Renal cortical epithelial cell (primary cell): ENCODE data around the gene CCIN. TPM values are rescaled to one million over a fixed set of nuclear protein-coding genes. Genes with fewer than 3 reads are reported as not detected.
"Not testable (repeated sequence)": the region's sequence is repeated elsewhere in the genome, so short reads cannot be mapped to it uniquely, and the experiment has no call there.

Experiments
- DNase-seq: peaks from one replicate; pipeline ENCODE4 v3.0.0-alpha.2; 2011; ENCODE audit warnings: low read depth
- total RNA-seq: library from RNA; depleted of rRNA; stranded (reverse); fragments of >200 nt; gene quantifications from 2 replicates; pipeline ENCODE4 v1.2.3, GENCODE V29; 2014

The CCIN gene
- total RNA-seq, 1 donor from 2014 or later = 0.55 TPM

DNA sequence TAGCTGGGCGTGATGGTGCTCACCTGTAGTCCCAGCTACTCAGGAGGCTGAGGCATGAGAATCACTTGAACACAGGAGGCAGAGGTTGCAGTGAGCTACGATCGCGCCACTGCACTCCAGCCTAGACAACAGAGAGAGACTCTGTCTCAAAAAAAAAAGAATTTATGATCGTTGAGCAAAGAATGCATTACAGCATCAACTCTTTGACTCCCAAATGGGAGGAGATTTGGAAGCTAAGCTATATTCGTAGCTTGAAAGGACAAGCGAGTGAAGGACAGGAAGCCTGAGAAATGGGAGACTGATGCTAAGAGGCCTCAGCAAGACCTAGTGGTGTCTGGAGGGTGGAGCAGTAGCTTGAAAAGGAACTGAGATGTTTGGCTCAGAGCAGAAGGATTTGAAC lies 10.3 kb upstream of the CCIN start:
- no peak for DNase-seq

DNA sequence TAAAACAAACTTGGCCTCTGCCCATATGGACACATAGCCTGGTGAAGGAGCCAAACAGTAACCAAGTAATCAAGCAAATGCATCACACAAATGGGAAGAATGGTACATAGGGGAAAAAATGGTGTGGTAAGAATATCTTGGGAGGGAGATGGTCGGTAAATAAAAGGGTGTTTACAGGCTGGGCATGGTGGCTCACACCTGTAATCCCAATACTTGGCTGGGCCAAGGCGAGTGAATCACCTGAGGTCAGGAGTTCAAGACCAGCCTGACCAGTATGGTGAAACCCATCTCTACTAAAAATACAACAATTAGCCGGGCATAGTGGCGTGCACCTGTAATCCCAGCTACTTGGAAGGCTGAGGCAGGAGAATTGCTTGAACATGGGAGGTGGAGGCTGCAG lies 9.7 kb upstream of the CCIN start:
- DNase-seq = not testable (repeated sequence)

DNA sequence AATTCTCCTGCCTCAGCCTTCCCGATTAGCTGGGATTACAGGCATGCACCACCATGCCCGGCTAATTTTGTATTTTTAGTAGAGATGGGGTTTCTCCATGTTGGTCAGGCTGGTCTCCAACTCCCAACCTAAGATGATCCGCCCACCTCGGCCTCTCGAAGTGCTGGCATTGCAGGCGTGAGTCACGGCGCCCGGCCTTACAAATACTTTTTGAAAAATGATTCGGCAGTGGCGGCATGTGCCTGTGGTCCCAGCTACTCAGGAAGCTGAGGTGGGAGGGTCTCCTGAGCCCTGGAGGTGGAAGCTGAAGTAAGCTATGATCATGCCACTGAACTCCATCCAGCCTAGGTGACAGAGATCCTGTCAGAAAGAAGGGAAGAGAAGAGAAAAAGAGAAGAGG lies 9.1 kb upstream of the CCIN start:
- not testable (repeated sequence) for DNase-seq

DNA sequence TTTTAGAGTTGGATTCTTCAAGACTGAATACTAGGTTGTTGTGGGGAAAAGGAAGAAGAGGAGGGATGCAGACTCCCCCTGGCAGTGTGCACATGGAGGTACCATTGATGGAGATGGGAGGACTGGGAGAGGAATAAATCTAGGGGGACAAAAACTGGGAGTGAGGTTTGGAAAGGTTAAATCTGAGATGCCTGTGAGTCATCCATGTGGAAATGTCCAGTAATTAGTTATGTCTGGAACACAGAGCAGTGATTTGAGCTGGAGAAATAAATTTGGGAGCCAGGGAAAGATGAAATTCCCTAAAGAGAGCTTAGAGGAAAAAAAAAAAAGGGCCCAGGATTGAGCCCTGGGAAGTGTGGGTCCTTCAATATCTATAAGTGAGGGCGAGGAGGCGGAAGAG lies 8.0 kb upstream of the CCIN start:
- DNase-seq = no peak

DNA sequence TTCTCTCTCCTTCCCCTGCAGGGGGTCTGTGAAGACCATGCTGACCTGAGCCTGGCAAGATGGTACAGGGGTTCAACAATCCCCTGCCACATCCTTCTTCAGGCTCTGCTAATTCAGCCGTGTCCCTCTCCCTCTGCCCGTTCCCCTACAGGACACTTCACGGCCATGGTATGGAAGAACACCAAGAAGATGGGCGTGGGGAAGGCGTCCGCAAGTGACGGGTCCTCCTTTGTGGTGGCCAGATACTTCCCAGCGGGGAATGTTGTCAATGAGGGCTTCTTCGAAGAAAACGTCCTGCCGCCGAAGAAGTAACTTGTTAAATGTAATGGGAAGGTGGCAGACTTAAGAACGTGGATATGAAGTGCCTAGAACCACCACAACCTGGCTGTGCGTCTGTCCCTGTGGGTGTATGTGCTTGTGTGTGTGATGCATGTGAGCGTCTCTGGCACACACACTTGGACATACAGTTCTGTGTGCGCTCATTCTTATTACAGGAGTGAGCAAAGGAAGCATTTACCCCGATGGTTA lies 6.9 kb upstream of the CCIN start:
- no peak for DNase-seq

DNA sequence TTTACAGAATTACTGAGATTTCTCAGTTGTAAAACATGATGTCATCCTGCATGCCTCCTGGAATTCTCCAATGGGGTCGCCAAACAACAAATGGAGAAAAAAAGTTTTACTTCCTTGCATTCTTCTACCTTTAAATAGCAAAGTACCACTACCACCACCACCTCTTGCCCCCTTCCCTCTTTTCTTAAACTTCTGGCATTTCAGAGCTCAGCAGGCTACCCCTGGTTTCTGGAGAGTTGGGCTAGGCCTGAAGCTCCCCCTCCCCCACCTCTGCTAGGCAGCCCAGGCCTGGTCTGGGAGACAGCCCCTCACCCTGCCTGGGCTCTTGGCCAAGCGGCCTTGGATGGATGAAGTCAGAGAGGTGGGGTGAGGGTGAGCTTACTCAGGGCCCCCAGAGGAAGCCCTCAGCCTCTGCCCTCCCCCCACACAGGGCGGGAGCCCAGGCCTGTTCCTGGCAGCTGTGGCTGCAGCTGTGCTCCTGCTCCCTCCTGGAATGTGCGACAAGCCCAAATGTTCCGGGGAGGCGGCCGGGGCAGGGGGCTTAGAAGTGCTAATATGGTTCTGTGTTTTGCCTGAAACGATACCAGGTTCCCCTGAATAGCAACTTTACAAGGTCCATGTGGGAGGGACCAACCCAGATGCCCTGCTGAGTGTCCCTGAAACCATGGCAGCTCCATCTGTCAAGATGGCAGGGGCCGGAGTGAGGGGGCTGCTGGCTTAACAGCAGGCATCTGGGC lies 6.0 kb upstream of the CCIN start:
- peak; percentile 79 for DNase-seq

DNA sequence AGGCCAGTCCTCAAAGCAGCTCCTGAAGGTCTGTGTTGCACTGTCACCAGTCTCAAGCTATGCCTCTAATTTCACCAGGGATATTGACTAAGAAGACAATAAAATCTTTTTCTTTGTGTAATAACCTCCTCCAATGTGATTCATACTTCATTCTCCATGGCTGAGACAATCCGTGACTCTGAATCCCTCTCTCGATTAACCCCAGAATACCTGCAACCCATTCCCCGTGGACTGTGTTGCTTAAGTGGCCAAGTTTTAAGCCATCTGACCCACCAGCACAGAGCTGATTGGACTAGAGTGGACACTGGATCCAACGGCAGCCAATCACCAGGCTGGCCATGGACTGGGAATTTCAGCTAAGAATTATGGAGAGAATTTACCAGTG lies 5.4 kb upstream of the CCIN start:
- peak; percentile 74 for DNase-seq

DNA sequence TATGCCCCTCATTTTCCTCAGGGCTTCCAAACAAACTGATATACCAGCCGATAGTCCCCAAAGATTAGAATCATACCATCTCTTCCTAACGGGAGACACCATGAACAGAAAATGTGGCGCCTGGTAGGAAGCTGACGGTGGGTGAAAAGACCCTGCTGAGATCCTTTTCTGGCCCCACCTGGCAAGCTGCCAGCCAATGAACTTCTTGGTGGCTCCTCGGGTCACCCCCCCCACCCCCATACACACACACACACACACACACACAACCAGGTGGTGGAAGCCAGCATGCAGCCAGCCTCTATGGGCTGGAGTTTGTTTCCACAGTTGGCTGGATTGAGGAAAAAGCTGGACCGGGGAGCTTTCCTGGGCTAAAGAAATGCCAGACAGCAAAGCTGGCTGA lies 4.8 kb upstream of the CCIN start:
- no peak for DNase-seq

DNA sequence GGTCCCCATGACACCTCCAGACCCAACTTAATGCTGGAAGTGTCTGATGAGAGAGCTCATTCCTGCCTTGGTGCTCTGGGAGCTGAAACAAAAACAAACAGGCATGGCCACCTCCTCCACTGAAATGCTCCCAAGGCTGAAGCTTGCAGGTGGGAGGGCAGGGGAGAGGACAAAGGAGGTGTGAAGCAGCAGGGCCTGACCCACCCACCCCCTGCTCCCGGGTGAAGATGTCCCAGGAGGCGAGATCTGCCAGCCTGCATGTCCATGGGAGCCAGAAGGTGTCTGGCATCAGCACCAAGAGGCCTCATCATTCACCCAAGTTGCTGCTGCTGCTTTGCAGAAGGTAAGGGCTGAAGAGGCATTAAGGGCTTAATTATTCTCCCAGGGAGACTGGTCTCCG lies 4.2 kb upstream of the CCIN start:
- no peak for DNase-seq

DNA sequence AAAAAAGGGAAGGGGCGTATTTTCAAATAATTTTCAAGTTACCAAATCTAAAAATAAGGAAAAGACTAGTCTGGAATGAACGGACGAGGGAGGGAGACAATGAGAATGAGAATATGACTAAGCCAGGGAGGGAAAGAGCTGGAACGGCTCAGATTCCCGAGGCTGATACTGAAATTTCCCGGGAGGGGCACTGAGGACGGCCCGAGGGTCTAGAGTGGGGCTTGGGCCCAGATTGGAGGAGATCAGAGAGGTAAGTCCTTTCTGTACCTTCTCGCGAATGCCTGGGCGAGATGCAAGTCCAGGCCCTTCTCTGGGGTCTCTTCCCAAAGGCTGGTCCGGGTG lies 3.4 kb upstream of the CCIN start:
- DNase-seq = no peak

DNA sequence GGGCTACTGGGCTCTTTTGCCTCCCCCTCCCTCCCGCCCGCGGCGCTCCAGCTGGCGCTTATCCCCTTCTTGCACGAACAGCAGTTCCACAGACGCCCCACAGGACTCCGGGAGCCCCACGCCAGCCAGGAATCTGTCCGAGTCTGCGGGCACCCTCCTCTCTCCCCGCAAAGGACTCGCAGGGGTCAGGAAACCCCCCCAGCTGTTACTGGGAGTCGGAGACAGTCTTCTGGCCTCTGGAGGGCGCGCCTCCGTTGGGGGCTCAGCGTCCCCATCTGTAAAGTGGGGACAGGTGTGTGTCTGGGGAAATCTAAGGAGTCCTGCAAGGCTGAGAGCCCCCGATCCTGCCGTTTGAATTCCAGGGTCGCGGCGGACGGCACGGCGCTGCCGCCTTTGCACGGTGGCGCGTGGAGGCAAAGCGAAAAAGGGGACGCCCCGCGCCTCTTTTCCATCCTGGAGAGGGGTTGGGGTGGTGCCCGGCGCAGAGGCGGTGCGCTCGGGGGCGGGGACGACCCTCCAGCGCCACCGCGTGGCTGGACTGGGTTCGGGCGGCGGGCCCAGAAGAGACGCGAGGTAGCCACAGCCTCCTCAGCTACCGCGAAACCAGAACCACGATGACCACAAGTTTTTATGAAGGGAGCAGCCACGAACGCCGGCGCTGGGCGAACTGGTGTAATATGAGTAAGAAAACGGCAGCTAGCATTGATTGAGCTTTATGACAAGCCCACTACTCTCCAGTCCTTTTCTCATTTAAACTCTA lies 2.8 kb upstream of the CCIN start:
- DNase-seq = peak; percentile 52

DNA sequence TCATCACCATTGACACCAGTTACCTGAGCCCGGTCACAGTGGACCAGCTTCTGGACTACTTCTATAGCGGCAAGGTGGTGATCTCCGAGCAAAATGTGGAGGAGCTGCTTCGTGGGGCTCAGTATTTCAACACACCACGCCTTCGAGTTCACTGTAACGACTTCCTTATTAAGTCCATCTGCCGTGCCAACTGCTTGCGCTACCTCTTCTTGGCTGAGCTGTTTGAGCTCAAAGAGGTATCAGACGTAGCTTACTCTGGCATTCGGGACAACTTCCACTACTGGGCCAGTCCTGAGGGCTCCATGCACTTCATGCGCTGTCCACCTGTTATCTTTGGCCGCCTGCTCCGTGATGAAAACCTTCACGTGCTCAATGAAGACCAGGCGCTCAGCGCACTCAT lies 520 bp downstream of the CCIN start:
- DNase-seq = no peak

DNA sequence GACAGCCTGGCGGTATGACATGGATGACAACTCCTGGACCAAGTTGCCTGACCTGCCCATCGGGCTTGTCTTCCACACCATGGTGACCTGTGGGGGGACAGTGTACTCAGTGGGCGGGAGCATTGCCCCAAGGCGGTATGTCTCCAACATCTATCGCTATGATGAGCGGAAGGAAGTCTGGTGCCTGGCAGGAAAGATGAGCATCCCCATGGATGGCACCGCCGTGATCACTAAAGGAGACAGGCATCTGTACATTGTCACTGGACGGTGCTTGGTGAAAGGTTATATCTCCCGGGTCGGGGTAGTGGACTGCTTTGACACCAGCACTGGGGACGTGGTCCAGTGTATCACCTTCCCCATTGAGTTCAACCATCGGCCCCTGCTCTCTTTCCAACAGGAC lies 1.3 kb downstream of the CCIN start:
- no peak for DNase-seq

DNA sequence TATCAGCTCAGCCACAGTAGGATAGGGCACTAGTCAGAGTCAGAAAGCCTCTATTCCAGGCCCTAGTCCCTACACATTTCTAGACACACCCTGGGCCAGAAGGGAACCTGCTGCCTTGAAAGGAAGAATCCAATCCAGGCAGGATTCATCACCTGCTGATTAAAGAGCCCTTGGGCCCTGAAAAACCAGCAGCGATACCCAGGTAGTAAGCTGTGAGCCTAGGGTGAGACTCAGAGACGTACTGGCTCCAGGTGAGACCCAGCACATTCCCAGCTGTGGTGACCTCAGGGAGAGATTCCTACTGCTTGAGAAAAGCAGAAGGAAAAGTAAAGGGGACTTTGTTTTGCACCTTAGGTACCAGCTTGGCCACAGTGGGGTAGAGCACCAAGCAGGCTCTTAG lies 4.7 kb downstream of the CCIN start:
- no peak for DNase-seq

DNA sequence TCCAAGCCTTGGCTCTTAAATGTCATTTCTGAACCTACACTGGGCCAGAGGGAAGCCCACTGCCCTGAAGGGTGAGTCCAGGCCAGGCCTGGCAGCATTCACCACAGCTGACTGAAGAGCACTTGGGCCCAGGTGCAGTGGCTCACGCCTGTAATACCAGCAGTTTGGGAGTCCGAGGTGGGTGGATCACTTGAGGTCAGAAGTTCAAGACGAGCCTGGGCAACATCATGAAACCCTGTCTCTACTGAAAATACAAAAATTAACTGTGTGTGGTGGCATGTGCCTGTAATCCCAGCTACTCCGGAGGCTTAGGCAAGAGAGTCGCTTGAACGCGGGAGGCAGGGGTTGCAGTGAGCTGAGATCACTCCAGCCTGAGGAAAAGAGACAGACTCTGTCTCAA lies 5.1 kb downstream of the CCIN start:
- no peak for DNase-seq

DNA sequence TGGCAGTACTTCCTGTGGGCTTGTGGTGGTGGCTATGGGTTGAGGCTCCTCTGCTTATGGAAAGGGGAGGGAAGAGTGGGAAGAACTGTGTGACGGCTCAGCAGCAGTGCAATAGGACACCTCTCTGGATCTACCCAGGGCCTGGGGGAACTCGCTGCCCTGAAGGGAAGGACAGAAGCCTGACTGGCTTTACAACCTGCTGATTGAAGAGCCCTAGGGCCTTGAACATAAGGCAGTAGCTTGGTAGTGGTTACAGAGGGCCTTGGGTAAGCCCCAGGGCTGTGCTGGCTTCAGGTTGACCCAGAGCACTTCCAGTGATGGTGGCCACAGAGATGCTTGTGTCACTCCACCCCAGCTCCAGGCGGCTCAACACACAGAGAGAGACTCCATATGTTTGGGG lies 5.5 kb downstream of the CCIN start:
- DNase-seq = no peak

DNA sequence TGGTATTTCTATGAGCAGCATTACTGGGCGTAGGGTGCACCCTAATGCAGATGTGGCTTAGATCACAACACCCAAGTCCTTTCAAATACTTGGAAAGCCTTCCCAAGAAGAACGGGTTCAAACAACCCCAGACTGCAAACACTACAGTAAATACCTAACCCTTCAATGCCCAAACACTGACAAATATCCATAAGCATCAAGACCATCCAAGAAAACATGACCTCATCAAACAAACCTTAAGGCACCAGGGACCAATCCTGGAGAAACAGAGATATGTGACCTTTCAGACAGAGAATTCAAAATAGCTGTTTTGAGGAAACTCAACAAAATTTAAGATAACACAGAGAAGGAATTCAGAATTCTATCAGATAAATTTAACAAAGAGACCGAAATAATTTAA lies 6.0 kb downstream of the CCIN start:
- DNase-seq = not testable (repeated sequence)

DNA sequence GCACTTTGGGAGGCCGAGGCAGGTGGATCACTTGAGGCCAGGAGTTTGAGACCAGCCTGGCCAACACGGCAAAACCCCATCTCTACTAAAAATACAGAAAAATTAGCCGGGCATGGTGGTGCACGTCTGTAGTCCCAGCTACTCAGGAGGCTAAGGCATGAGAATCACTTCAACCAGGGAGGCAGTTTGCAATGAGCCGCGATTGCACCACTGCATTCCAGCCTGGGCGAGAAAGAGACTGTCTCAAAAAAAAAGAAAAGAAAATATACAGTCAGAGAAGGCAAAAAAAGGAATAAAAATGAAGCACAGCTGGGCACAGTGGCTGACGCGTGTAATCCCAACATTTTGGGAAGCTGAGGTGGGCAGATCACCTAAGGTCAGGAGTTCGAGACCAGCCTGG lies 7.3 kb downstream of the CCIN start:
- not testable (repeated sequence) for DNase-seq

DNA sequence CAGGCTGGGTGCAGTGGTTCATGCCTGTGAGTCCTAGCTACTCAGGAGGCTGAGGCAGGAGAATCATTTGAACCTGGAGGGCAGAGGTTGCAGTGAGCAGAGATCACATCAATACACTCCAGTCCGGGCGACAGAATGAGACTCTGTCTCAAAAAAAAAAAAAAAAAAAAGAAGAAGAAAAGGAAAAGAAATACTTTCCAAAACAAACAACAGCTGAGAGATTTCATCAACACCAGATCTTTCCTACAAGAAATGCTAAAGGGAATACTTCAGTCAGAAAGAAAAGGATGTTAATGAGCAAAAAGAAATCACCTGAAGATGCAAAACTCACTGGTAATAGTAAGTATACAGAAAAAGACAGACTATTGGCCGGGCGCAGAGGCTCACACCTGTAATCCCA lies 8.4 kb downstream of the CCIN start:
- DNase-seq = no peak

DNA sequence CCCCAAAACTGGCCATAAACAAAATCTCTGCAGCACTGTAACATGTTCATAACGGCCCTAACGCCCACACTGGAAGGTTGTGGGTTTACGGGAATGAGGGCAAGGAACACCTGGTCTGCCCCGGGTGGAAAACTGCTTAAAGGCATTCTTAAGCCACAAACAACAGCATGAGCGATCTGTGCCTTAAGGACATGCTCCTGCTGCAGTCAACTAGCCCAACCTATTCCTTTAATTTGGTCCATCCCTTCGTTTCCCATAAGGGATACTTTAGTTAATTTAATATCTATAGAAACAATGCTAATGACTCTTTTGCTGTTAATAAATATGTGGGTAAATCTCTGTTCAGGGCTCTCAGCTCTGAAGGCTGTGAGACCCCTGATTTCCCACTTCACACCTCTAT lies 11.1 kb downstream of the CCIN start:
- not testable (repeated sequence) for DNase-seq

DNA sequence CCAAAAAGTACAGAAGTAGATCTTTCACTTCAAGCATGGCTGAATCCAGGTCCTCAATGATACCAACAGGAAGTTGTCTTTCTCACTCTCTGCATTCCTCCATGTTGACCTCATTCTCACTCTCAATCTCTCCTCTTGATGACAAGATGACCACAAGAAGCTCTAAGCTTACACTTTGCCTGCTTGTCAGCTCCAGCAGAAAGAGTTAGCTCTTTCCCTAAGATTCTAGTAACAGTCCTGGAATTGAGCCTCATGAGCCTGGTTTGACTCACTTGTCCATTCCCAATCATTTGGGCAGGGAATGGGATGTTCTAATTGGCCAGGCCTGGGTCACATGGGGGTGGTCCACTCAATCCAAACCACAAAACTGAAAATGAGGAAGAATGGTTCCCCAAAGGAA lies 18.2 kb downstream of the CCIN start:
- peak; percentile 85 for DNase-seq

DNA sequence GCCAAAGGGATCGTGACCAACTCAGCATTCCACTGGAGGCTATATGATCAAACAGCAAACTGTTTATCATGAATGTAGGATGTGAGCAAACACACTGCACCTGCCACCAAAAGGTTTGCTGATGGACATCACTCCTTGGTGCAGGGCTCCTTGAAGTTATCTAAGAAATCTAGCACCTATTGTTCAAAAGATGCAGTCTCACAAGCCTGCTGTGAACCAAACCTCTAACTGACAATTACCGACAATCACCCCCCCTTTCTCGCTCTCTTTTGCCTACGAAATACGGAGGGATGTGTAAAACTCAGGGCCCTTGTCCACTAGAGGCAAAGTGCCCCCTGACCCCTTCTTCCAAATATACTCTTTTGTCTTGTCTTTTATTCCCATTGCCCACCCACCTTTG lies 19.0 kb downstream of the CCIN start:
- no peak for DNase-seq

DNA sequence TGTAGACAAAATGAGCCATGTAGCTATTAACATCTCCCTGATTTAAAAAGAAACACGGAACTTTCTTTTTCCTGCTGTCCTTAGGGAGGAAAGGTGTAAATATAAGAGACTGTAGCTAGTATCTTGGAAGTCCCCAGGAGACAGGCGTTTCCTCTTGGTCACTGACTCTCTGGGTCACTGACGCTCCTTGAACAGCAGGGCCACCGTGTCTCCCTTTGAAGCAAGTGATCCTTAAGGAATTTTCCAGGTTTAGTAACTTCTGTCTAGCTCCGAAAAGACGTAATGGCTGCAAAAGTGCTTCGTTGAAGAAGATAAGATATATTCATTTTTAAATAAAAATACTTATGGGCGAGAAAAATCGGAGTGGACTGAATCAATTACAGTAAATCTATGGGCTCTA lies 20.8 kb downstream of the CCIN start:
- no peak for DNase-seq
